Anterior cingulate cortex (tissue), 58 donors: ENCODE measurements around the gene DAPK1.

Experiments
- DNase-seq, 58 donors: peaks; one replicate each; lab custom pipeline; 2025; lab: John Stamatoyannopoulos, UW

The DAPK1 gene

DNA sequence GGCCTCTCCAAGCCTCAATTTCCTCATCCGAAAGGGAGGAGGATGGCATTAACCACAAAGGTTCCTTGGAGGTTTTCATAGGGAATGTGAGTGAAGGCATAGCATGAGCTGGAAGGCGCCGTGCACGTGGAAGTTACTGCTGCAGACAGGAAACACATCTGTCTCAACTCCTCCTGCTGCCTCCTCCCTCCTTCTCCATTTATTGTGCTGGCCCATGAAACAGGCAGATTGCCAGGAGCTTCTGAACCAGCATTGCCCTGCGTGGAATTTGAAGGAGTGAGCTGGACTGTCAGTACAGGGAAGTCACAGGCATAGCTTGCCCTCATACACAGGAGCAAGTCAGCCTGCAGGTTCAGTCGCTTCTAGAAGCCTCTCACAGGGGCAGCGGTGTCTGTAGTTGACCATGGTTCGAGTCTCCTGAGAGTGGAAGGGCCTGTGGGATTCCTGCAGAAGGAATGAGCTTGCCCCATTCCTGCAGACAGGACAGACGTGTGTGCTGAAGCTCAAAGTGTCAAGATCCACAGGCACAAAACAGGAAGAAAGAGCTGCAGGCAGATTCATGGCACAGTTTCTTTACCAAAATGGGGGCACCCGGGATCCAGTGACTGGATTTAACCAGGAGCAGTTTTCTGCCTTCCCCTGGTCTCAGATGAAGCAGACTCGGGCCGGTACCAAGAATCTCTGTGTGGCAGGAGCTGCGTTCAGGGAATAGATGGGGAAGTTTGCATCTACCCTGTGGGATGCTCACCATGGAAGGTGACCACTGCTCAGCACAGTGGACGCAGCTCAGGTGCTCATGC lies 179.5 kb downstream of the DAPK1 start:
- DNase-seq = peak in 2 of 58 donors; percentile 7 to 10

DNA sequence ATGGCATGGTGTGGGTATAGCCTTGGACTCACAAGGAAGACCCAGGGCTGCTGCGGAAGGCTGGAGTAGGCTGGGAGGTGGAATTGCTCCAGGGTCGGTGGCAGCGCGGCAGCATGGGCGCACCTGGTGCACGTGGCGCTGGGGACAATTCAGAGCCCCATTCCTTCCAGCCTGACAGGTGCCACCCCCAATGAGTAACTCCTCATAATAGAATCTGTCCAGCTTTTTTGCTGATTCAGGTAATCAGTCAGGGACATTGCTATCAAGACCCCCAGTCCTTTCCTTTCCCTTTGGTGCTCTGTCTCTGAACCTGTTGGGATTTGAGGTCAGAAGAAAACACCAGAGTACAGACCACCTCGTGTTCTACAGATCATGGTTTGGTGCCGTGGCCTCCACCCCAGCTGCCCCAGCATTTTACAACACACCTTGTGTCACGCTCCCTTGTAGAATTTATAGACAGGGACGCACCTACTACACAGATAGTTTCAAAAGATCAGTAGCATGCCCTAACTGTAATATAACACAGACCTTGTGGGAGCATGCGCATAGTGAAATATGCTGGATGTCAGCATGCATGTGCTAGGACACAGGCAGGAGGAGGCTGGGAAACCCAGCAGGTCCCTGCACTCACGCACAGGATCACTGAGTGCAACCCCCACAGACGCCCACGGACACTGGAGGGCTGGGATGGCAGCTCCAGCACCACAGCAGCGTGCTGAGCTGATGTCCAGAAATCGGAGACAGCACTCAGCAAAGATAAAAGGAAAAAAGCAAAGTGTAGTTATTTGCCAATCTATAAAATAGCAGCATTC lies 180.3 kb downstream of the DAPK1 start:
- no peak for DNase-seq

- peak in 45 of 58 donors; percentile 10 to 76 (median 35) for DNase-seq
Measured at GRCh38 chr9:87678650-87679355, 181.1 kb downstream of the DAPK1 start.

DNA sequence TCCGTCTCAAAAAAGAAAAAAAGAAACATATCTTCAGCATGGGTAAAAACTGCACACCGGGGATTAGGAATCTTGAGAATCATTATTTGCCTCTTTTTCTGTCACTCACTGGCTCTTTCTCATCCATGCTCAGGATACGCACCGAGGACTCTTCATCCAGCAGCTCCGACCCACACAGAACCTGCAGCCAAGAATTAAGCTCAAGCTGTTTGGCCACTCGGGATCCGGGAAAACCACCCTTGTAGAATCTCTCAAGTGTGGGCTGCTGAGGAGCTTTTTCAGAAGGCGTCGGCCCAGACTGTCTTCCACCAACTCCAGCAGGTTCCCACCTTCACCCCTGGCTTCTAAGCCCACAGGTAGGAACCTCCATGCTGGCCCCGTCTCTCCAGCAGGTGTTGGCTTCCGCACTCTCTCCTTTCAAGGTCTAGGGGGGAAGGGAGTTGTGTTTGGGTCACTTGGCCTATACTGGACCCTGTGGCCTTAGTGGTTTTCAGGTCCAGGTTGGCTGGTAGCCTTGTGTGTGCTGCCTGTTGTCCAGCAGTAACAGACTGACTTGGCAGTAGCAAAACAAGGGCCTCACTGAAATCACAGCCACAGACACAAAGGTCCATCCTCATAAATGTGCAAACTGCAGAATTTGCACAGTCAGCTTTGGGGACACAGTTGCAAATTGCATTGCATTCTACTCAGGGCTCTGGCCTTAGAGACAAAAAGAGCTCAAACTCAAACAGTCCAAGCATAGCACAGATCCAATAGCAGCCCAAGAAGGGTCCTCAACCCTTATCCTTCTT lies 183.8 kb downstream of the DAPK1 start:
- peak in 14 of 58 donors; percentile 13 to 65 (median 34) for DNase-seq

DNA sequence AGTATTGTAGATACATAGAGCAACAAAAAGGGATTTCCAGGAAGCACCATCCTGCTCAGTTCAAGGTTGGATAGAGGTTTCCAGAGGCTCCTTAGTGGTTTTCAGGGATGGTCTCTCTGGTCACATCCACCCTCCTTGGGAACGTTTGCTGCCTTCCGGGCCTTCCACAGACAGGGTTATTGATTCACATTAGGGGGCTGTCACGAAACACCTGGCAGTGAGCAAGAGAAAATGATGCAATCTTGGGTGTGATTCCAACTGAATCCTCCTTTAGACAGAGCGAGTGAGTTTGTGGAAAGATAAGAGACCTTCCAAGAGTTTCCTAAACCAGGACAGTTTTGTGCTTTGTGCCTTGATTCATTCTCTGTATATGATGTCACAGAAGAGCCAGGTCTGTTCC lies 184.4 kb downstream of the DAPK1 start:
- no peak for DNase-seq

DNA sequence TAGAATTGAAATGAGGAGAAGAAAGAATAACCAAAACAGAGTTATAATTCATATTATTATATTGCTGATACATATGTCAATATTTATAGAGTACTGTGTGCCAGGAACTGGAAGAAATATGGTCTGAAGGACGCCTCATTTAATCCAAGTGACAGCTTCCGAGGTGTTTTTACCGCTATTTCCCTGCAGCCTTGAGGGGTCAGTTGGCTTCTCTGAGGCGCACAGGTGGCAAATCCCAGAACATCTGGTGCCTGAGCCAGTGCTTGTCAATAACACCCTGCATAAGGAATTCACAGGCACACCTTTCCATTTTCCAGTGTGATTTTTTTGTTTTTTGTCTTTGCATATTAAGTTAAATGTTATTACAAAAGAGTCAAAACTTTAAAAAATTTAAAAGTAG lies 185.0 kb downstream of the DAPK1 start:
- DNase-seq = no peak

GRCh38 chr9:87683751-87684626 lies 186.3 kb downstream of the DAPK1 start:
- DNase-seq = no peak

- DNase-seq = peak in 32 of 58 donors; percentile 11 to 75 (median 32)
Measured at GRCh38 chr9:87684627-87685219, 187.1 kb downstream of the DAPK1 start.

DNA sequence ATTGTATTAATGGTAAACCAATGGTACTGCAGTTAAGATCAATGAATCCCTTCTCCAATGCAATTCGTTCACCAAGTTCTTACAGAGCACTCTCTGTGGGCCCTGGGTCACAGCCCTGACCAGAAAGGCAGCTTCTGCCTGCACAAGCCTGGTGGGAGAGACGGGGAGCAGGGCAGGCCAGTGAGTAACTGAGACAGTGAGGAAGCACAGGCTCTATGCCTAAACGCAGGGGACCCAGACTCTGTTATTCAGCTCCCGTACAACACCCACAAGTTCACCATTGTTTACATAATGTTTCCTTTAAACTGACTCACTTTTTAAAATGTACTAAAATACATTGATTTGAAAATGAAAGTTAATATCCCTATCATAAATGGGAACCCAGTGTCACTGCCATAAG lies 187.8 kb downstream of the DAPK1 start:
- no peak for DNase-seq

GRCh38 chr9:87685871-87686519 lies 188.3 kb downstream of the DAPK1 start:
- peak in 7 of 58 donors; percentile 16 to 44 (median 26) for DNase-seq

DNA sequence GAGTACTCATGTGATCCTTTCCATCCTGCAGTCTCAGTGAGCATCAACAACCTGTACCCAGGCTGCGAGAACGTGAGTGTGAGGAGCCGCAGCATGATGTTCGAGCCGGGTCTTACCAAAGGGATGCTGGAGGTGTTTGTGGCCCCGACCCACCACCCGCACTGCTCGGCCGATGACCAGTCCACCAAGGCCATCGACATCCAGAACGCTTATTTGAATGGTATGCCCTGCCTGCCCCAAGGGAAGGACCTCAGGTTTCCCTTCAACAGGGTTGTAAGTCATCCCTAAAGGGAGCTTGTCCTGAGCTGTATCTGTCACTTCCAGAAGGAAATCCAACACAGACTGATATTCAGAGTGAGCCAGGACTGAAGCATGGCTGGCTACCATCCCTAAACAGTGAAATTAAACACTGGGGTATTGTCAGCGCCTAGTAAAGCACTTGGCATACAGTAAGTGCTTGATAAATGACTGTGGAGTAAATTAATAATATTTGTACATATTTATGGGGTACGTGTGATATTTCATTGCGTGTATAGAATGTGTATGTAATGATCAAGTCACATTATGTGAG lies 188.9 kb downstream of the DAPK1 start:
- peak in 3 of 58 donors; percentile 26 to 56 (median 32) for DNase-seq

GRCh38 chr9:87687207-87687606 lies 189.5 kb downstream of the DAPK1 start:
- DNase-seq = no peak

- DNase-seq = no peak
Measured at GRCh38 chr9:87694236-87694755, 196.6 kb downstream of the DAPK1 start.

- no peak for DNase-seq
Measured at GRCh38 chr9:87695523-87695922, 197.9 kb downstream of the DAPK1 start.

DNA sequence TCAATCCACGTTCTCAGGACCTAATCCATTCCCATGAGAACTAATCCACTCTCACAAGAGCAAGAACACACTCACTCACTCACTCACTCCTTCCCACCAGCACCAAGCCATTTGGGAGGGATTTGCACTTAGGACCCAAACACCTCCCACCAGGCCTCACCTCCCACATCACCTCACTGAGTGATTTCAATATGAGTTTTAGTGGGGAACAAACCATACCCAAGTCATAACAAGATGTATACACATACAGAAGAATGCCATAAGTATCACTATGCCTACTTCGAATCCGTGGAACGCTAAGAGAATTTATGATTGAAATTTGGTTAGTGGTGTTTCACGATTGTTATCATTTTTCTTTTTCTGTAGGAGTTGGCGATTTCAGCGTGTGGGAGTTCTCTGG lies 199.0 kb downstream of the DAPK1 start:
- no peak for DNase-seq

GRCh38 chr9:87698069-87698809 lies 200.6 kb downstream of the DAPK1 start:
- no peak for DNase-seq

DNA sequence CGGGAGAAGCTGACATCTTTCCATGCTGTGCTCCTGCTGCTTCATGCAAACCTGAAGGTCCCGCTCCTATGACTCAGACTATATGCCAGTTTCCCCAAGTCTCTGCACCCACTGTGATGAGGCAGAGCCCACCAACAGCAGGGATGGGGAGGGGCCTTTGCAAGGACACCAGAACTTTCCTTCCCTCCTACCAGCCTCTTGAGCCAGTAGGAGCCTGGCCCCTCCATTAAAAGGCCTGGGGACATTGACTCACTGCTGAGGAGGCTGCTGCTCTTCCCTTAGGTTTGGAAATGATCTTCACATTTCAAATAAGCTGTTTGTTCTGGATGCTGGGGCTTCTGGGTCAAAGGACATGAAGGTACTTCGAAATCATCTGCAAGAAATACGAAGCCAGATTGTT lies 202.2 kb downstream of the DAPK1 start:
- no peak for DNase-seq
